Fibroblast of lung (primary cell): ENCODE measurements around the gene MYO10. TPM values are rescaled to one million over a fixed set of nuclear protein-coding genes. Genes with fewer than 3 reads are reported as not detected.
A peak's percentile ranks its signal among the peaks of the same experiment; 100 is the strongest.

Experiments used
- DNase-seq, 2 donors: peaks; one replicate each; pipeline versions ENCODE4 v3.0.0 to v3.0.0-alpha.2; 2010; ENCODE audit warnings: low read depth in 2 of 2
- H2AFZ ChIP-seq: 2 replicates; pipeline ENCODE4 v1.5.1; 2012; ENCODE audit warnings: low read length, control low read depth, inconsistent platforms
- H3K27ac ChIP-seq: 2 replicates; pipeline ENCODE4 v1.5.1; 2011; ENCODE audit warnings: low read length, control low read depth; ENCODE audit not compliant: insufficient read depth
- H3K27me3 ChIP-seq: 2 replicates; pipeline ENCODE4 v1.5.1; 2011; ENCODE audit warnings: mild to moderate bottlenecking, low read length; ENCODE audit not compliant: control insufficient read depth, insufficient read depth
- H3K36me3 ChIP-seq: 2 replicates; pipeline ENCODE4 v1.5.1; 2011; ENCODE audit warnings: low read length; ENCODE audit not compliant: control insufficient read depth, insufficient read depth
- H3K4me1 ChIP-seq: 2 replicates; pipeline ENCODE4 v1.5.1; 2011; ENCODE audit warnings: low read length; ENCODE audit not compliant: control insufficient read depth, insufficient read depth; ENCODE audit errors: extremely low read depth
- H3K4me2 ChIP-seq: 2 replicates; pipeline ENCODE4 v1.5.1; 2011; ENCODE audit warnings: low read length, control low read depth; ENCODE audit not compliant: insufficient read depth; ENCODE audit errors: extremely low read depth
- H3K4me3 ChIP-seq, 4 experiments: fragments of 200-600 bp in 1 of 4; sonication (generic) in 1 of 4; replicated peaks in 1 of 4; 2 replicates each; pipeline ENCODE4 v1.5.1; 2011 to 2016; ENCODE audit warnings: low read length in 4 of 4, low read depth in 3 of 4, mild to moderate bottlenecking in 3 of 4, control low read depth in 2 of 4, inconsistent platforms in 1 of 4, mixed read lengths in 1 of 4; ENCODE audit not compliant: insufficient read depth in 1 of 4; ENCODE audit errors: control extremely low read depth in 1 of 4
- H3K79me2 ChIP-seq: 2 replicates; pipeline ENCODE4 v1.5.1; 2012; ENCODE audit warnings: mild to moderate bottlenecking, low read length, inconsistent platforms; ENCODE audit not compliant: control insufficient read depth, insufficient read depth
- H3K9ac ChIP-seq: 2 replicates; pipeline ENCODE4 v1.5.1; 2011; ENCODE audit warnings: mild to moderate bottlenecking, low read length, control low read depth; ENCODE audit not compliant: insufficient read depth
- H3K9me3 ChIP-seq: 2 replicates; pipeline ENCODE4 v1.5.1; 2012; ENCODE audit warnings: low read depth, low read length; ENCODE audit not compliant: control insufficient read depth, insufficient read depth
- H4K20me1 ChIP-seq: 2 replicates; pipeline ENCODE4 v1.5.1; 2011; ENCODE audit warnings: low read length; ENCODE audit not compliant: control insufficient read depth, insufficient read depth; ENCODE audit errors: extremely low read depth
- CTCF ChIP-seq, 2 donors: IDR thresholded peaks in 1 of 2; conservative IDR thresholded peaks in 1 of 2; 1 replicate in 1 of 2; 2 replicates in 1 of 2; pipeline ENCODE4 v1.5.1; 2011 to 2012; ENCODE audit warnings: low read length in 2 of 2, control low read depth in 1 of 2, inconsistent platforms in 1 of 2, low read depth in 1 of 2, mild to moderate bottlenecking in 1 of 2
- EZH2 ChIP-seq: IDR thresholded peaks from 2 replicates; pipeline ENCODE4 v1.5.1; 2012; ENCODE audit warnings: low read length, control low read depth, mild to moderate bottlenecking; ENCODE audit errors: missing control alignments
- polyA plus RNA-seq, 2 donors: library from polyadenylated mRNA; depleted of rRNA in 1 of 2; stranded (reverse) in 1 of 2; unstranded in 1 of 2; fragments of >200 nt; gene quantifications; 2 replicates each; pipeline ENCODE4 v1.2.1, GENCODE V29; 2011 to 2012; ENCODE audit warnings: missing spikeins in 1 of 2
- total RNA-seq: library from RNA; depleted of rRNA; stranded (reverse); fragments of >200 nt; gene quantifications from 2 replicates; pipeline ENCODE4 v1.2.1, GENCODE V29; 2014

Gene MYO10
- total and polyA plus RNA-seq, 2 donors (not counting 1 experiment from before 2014, with no cell fraction given) = 16.6 to 82.2 TPM

- DNase-seq = no peak
- Histone ChIP-seq H3K4me2 (no peak overlapping the region), H3K27me3 (no peaks in the 10 kb centered on the region), H2AFZ (no peak overlapping the region), H3K4me3 (no peak overlapping the region), H3K79me2 (no peaks in the 10 kb centered on the region), H3K27ac (no peak overlapping the region), H3K9me3 (no peaks in the 10 kb centered on the region), H3K36me3 (no peaks in the 10 kb centered on the region), H3K9ac (no peak overlapping the region), H4K20me1 (no peaks in the 10 kb centered on the region), H3K4me1 (no peaks in the 10 kb centered on the region)
- TF ChIP-seq EZH2 (no peak), CTCF (conservative IDR thresholded peaks at IDR 0.05 in 1 of 2, IDR thresholded peaks at IDR 0.05 in 1 of 2; ENCODE audit: low read depth in 1 of 2, low read length in 2 of 2) (no peak)
Observed at GRCh38 chr5:16974981-16975380, 38.9 kb upstream of the MYO10 start.

GRCh38 chr5:16970826-16971225 lies 34.7 kb upstream of the MYO10 start:
- no peaks in the 10 kb centered on the region for H3K27me3 ChIP-seq
- no peaks in the 10 kb centered on the region for H3K79me2 ChIP-seq
- no peaks in the 10 kb centered on the region for H3K9me3 ChIP-seq
- no peak overlapping the region for H3K4me2 ChIP-seq
- H3K4me3 ChIP-seq = no peak overlapping the region
- no peak overlapping the region for H2AFZ ChIP-seq
- H3K9ac ChIP-seq = no peak overlapping the region
- DNase-seq = peak in 1 of 2 donors; percentile 53
- no peak for TF ChIP-seq EZH2
- no peak for TF ChIP-seq CTCF (conservative IDR thresholded peaks at IDR 0.05 in 1 of 2, IDR thresholded peaks at IDR 0.05 in 1 of 2; ENCODE audit: low read depth in 1 of 2, low read length in 2 of 2)
- H4K20me1 ChIP-seq = no peaks in the 10 kb centered on the region
- H3K27ac ChIP-seq = no peak overlapping the region
- no peaks in the 10 kb centered on the region for H3K4me1 ChIP-seq
- no peaks in the 10 kb centered on the region for H3K36me3 ChIP-seq

- no peak for DNase-seq
- Histone ChIP-seq H3K9me3 (no peaks in the 10 kb centered on the region), H4K20me1 (no peaks in the 10 kb centered on the region), H3K36me3 (no peaks in the 10 kb centered on the region), H3K4me1 (no peaks in the 10 kb centered on the region), H3K27ac (no peak overlapping the region), H3K27me3 (no peaks in the 10 kb centered on the region), H2AFZ (no peak overlapping the region), H3K9ac (no peak overlapping the region), H3K4me3 (no peak overlapping the region), H3K79me2 (no peaks in the 10 kb centered on the region), H3K4me2 (no peak overlapping the region)
- TF ChIP-seq EZH2 (no peak), CTCF (conservative IDR thresholded peaks at IDR 0.05 in 1 of 2, IDR thresholded peaks at IDR 0.05 in 1 of 2; ENCODE audit: low read depth in 1 of 2, low read length in 2 of 2) (no peak)
Observed at GRCh38 chr5:16970260-16970659, 34.2 kb upstream of the MYO10 start.
